GM19035 (cell line): ENCODE measurements around the gene NCBP1.
"Not testable (repeated sequence)": the region's sequence is repeated elsewhere in the genome, so short reads cannot be mapped to it uniquely, and the experiment has no call there.

Experiments used
- ATAC-seq: cut with Tn5 transposase; IDR thresholded peaks from one replicate; pipeline ENCODE4 v1.9.1; 2021; ENCODE audit not compliant: unreplicated experiment

The NCBP1 gene

DNA sequence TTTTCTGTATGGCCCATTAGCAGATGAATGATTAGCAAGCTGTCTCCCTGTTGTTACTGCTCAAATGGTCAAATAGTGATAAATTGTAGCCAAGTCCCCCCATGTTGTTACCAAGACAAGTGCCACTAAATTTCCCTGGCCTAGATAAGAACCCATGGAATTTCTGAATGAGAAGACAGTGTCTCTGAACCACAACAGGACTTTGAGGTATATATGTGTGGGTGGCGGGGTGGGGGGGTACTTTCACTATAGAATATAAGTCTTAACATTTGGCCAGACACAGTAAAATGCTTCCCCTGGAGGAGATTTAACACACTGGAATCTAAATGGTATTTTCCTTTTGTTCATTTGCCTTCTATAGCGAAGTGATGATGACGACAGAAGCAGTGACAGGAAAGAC, 34.9 kb downstream of the NCBP1 start:
- no peak for ATAC-seq

GRCh38 chr9:97670586-97670985, 37.0 kb downstream of the NCBP1 start:
- ATAC-seq = no peak

- ATAC-seq = no peak
These were observed 38.8 kb downstream of the NCBP1 start for GRCh38 chr9:97672403-97672802.

DNA sequence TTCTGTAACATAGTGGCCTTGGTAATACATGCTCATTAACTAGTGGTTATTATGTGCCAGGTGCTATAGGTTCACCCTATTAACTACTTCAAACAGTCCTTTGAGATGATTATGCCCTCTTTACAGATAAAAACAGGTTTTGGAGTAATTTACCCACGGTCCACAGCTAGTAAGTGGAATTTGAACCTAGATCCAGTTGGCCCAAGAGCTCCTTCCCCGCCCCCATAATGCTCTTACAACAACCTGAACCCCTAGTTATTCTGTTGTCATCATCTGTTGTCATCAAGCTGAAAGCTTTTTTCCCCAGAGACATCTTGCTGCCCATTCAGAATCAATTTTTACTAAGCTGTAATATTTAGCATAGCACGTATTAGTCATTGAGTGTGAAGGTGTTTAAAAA, 40.3 kb downstream of the NCBP1 start:
- no peak for ATAC-seq

GRCh38 chr9:97675655-97676054, 42.0 kb downstream of the NCBP1 start:
- no peak for ATAC-seq

DNA sequence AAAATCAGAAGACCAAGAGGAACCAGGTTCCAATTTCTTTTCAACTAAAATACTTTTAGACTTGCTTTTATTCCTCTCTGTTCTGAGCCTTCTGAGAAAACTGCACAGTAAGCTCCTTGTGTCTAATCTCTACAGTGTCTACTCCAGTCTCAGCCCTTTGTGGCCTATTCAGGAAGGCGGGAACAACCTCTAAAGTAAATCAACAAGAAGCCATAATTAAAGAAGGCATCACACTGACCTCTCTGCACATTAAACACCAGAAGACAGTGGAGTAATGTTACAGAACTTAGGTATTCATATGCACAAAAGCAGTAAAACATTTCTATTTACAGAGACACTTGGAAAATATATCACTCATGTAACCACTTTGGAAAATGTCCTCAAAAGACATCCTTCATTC, 48.6 kb downstream of the NCBP1 start:
- ATAC-seq = no peak

DNA sequence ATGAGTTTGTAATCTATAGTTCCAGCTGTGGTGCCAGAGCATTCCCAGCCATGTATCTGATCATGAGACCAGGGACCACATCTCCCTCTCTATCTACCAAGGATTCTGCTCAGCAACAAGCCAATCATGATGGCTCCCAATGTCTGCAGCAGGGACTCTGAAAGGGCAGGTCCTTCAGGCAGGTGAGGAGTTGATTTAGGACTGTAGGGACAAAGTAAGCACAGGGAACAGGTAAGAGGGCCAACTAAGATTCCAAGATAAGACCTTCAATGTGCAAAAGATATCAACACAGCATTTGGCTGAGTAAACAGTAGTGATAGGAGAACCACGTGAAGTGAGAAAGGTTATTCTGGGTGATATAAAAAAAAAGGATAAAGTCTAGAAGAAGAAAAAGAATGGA, 55.0 kb downstream of the NCBP1 start:
- no peak for ATAC-seq

- no peak for ATAC-seq
These were observed 56.0 kb downstream of the NCBP1 start for GRCh38 chr9:97689401-97690180.

- ATAC-seq = no peak
These were observed 61.1 kb downstream of the NCBP1 start for GRCh38 chr9:97694769-97695168.

DNA sequence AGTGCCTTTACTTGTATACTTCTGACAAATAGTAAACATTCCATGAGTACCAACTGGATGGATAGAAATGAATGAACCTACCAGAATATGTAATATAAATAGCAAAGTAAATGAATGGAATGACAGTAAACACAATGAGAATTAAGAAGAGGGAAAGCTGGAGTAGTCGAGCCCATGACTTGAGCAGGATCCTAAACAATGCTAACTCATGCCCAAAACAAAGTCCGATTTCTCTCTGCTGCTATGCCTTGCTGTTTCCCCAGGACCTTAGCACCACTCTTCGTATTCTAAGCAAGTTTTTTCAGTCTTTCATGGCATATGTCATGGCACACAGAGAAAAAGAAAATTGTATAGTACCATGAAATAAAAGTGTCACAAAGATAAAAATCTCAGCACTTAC, 61.8 kb downstream of the NCBP1 start:
- ATAC-seq = no peak

DNA sequence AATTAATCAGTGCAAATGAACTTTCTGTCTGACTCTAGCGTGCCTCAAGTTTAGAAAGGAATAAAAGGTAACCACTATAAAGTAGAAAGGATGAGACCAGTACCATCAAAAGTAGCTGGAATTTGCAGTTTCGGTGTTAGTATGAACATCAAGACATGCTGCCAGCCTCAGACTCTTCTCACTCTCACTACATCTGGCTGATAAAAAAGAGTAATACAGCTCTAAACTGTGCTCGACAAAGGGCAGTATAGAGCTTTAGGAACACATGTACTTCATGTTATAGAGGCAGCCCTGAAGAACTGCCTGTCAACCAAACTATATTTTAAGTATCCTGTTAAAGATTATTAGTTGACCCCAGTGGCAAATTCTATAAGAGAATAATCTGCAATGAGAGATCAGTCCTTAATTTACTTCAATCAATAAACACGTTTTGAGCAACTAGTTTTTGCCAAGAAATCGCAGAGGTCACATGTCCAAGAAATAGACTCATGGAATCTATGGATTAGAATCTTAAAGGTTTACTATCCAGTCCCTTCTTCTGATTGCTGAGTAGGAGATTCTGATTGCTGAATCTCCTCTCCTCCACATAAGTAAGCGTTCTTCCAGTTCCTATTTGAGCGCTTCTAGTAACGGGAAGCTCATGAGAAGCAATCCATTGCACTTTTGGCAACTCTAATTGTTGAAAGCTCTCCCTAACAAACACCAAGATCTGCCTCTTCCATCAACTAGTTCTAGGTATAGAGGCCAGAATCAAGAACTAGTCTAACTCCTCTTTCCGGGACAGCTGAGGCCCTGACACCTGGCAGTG, 62.6 kb downstream of the NCBP1 start:
- no peak for ATAC-seq

DNA sequence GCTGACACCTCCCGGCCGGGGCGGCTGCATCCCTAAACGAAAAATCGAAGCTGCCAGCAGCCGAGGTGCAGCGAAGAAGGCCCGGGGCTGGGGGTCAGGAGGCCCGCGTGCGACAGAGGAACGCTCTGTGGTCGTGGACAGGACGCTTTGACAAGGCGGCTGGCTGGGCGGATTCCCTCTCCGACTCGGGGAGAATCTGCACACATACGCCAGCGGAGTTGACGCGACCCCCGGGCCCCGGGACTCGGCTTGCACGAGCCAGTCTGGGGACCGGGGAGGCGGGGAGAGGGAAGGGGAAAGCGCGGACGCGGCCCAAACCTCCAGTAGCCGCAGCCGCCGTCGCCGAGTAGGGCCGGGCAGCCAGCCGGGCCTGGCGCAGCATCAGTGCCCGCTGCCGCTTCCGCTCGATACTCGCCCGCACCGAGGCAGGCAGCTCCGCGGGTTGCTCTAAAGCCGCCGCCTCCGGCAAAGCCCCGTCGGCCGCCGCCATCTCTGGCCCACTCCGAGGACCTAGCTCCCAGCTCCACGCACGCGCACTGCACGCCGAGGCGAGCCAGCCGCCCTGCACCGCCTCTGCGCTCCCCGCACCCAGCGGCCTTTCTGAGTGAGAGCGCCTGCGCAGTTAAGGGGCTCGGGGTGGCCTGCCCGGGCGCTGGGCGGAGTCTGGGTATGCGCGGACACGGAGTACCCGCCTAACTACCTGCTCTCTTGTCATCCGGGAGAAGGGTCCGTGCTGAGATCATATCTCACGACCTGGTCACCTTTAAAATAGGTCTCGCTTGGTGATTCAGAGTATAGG, 63.4 kb downstream of the NCBP1 start, which contains the start of gene XPA:
Gene XPA, minus strand, starts transcription at position 538 of the 799 bp plus-strand sequence. Its CDS starts 48 bp downstream, at position 490.
- peak; percentile 90 for ATAC-seq

- ATAC-seq = no peak
These were observed 64.2 kb downstream of the NCBP1 start for GRCh38 chr9:97697837-97698236.

GRCh38 chr9:97698865-97699264, 65.2 kb downstream of the NCBP1 start:
- ATAC-seq = no peak

- ATAC-seq = not testable (repeated sequence)
These were observed 65.7 kb downstream of the NCBP1 start for GRCh38 chr9:97699281-97699680.

- ATAC-seq = not testable (repeated sequence)
These were observed 66.2 kb downstream of the NCBP1 start for GRCh38 chr9:97699824-97700223.

GRCh38 chr9:97703437-97704344, 70.1 kb downstream of the NCBP1 start:
- no peak for ATAC-seq

- no peak for ATAC-seq
These were observed 70.7 kb downstream of the NCBP1 start for GRCh38 chr9:97704345-97704677.

- no peak for ATAC-seq
These were observed 71.2 kb downstream of the NCBP1 start for GRCh38 chr9:97704851-97705250.

GRCh38 chr9:97705354-97705950, 71.8 kb downstream of the NCBP1 start:
- no peak for ATAC-seq
